ENCODE measurements around the gene UBXN1.
"Not testable (repeated sequence)": the region's sequence is repeated elsewhere in the genome, so short reads cannot be mapped to it uniquely, and the experiment has no call there.

The UBXN1 gene

DNA sequence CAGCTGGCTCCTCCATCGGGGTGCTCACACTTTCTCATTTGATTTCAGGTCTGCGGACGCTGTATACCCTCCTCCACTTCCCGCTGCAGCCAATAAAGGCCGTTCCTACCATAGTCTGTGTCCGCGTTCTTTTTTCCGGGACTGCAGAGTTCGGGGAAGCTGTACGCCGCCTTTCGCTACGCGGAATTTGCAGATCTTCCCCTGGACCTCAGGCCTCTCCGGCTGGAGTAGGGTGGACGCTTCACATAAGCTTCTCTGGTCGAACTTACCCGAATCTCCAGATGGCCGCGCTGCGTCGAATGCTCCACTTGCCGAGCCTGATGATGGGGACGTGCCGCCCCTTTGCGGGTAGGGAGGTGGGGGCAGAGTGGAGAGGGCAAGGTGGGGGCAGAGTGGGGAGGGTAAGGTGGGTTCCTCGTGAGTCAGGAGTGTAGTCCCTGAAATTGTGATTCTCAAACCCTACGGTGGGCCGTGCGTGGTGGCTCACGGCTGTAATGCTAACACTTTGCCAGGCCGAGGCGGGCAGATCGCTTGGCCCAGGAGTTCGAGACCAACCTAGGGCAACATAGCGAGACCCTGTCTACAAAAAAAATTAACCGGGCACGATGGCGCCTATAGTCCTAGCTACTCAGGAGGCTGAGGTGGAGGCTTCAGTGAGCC, 13.1 kb downstream of the UBXN1 start:
- TF ChIP-seq, protein P1, sequence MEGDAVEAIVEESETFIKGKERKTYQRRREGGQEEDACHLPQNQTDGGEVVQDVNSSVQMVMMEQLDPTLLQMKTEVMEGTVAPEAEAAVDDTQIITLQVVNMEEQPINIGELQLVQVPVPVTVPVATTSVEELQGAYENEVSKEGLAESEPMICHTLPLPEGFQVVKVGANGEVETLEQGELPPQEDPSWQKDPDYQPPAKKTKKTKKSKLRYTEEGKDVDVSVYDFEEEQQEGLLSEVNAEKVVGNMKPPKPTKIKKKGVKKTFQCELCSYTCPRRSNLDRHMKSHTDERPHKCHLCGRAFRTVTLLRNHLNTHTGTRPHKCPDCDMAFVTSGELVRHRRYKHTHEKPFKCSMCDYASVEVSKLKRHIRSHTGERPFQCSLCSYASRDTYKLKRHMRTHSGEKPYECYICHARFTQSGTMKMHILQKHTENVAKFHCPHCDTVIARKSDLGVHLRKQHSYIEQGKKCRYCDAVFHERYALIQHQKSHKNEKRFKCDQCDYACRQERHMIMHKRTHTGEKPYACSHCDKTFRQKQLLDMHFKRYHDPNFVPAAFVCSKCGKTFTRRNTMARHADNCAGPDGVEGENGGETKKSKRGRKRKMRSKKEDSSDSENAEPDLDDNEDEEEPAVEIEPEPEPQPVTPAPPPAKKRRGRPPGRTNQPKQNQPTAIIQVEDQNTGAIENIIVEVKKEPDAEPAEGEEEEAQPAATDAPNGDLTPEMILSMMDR (IDR thresholded peaks at IDR 0.05; ENCODE audit: insufficient read depth, low read depth, low read length, missing control alignments), result no peak
- DNase-seq (ENCODE audit: low read depth), result peak; percentile 74
- peak overlapping the region; percentile 94 for H3K4me3 ChIP-seq (ENCODE audit: low read depth, low read length)

DNA sequence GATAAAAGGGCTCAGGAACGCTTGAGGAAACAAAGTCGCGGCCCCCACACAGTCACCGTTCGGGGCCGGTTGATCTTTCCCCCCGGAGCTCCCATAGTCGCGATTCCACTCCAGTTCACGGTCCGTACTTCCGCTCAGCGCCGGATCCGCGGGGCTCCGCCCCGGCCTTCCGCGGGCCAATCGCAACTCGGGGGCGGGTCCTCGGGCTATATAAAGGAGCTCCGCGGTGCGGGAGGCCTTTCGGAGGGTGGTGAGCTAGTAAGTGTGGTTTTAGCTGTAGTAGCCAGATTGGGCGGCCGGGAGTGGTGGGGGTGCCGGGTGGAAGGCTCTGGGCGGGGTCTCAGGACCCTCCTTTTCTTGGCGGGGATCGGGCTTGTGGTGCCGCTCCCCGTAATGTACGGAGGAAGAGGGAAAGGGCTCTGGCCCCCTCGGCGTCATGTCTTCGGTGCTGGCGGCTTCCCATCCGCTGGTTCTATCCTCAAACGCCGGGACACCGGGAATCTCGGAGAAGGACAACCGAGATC, 13.7 kb downstream of the UBXN1 start, which contains the start of the genes C11orf98 and CSKMT:
TSS of gene C11orf98 (minus strand) at position 136 of the 524 bp plus-strand sequence. CDS start at position 95, 41 bp downstream.
TSS of gene CSKMT (plus strand) at position 238 of the 524 bp plus-strand sequence. CDS start 568 bp downstream, outside the sequence.
- TF ChIP-seq, protein P1 (IDR thresholded peaks at IDR 0.05; ENCODE audit: insufficient read depth, low read depth, low read length, missing control alignments), result no peak
- peak; percentile 97 for DNase-seq (ENCODE audit: low read depth)
- peak within 1 kb of the TSS; percentile 94 for H3K4me3 ChIP-seq (ENCODE audit: low read depth, low read length)

DNA sequence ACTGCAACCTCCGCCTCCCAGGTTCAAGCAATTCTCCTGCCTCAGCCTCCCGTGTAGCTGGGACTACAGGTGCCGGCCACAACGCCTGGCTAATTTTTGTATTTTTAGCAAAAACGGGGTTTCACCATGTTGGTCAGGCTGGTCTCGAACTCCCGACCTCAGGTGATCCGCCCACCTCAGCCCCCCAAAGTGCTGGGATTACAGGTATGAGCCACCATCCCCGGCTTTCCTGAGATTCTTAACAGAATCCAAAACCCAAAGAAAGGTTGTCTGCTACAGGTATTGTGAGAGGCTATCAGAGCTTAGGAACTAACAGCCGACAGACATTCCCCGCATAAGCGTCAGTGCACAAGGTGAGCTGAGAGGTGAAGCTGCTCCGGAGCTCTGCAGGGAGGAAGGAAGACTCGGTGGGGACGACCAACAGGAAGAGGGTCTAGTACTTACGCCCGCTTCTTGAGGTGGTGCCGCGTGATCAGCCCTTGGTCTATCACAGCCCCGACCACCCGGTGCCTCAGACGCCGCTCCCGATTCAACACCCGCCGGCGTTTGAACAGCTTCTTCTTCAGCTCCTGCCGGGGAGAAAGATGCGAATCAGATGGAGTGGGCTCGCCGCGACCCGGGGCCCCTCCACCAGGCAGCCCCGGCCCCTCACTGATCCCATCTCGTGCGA, 14.3 kb downstream of the UBXN1 start:
- peak overlapping the region; percentile 94 for H3K4me3 ChIP-seq (ENCODE audit: low read depth, low read length)
- peak; percentile 86 for DNase-seq (ENCODE audit: low read depth)
- TF ChIP-seq, protein P1 (IDR thresholded peaks at IDR 0.05; ENCODE audit: insufficient read depth, low read depth, low read length, missing control alignments), result no peak

DNA sequence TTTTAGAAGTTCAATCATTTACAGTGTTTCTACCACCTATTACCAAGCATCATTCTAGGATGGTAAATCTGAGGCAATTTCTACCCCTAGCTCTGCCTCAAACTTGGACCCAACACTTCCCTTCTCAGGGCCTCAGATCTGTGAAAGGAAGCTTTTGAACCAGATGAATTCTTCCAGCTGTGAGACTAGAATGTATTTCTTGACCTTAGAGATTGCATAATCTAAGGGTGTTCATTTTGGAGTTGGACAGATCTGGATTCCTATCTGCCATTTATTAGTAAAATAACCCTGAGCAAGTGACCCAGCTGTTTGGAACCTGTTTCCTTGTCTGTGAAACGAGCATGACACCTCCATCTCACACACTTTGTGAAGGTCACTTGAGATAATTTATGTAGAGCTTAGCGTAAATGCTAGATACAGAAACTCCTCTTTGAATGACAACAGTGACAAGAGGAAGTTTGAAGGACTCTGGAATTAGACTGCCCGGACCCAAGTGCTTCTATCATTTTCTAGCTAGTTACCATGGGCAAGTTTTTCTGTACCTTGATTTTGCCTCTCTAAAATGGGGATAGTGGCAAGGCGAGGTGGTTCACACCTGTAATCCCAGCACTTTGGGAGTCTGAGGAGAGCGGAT, 22.0 kb downstream of the UBXN1 start:
- DNase-seq (ENCODE audit: low read depth), result no peak
- TF ChIP-seq, protein P1 (IDR thresholded peaks at IDR 0.05; ENCODE audit: insufficient read depth, low read depth, low read length, missing control alignments), result no peak
- H3K4me3 ChIP-seq (ENCODE audit: low read depth, low read length), result no peak overlapping the region

DNA sequence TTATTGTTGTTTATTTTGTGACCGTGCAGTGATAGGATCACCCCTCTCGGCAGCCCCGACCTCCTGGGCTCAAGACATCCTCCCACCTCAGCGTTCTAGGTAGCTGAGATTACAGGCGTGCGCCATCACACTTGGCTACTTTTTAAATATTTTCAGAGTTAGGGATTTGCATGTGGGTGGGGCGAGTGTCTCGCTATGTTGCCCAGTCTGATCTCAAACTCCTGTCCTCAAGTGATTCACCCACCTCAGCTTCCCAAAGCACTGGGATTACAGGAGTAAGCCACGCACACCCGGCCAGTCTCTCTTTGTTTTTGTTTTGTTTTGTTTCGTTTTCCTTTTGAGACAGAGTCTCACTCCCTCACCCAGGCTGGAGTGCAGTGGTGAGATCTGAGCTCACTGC, 24.6 kb downstream of the UBXN1 start:
- TF ChIP-seq, protein P1 (IDR thresholded peaks at IDR 0.05; ENCODE audit: insufficient read depth, low read depth, low read length, missing control alignments), result no peak
- DNase-seq (ENCODE audit: low read depth), result no peak
- H3K4me3 ChIP-seq (ENCODE audit: low read depth, low read length), result no peak overlapping the region

DNA sequence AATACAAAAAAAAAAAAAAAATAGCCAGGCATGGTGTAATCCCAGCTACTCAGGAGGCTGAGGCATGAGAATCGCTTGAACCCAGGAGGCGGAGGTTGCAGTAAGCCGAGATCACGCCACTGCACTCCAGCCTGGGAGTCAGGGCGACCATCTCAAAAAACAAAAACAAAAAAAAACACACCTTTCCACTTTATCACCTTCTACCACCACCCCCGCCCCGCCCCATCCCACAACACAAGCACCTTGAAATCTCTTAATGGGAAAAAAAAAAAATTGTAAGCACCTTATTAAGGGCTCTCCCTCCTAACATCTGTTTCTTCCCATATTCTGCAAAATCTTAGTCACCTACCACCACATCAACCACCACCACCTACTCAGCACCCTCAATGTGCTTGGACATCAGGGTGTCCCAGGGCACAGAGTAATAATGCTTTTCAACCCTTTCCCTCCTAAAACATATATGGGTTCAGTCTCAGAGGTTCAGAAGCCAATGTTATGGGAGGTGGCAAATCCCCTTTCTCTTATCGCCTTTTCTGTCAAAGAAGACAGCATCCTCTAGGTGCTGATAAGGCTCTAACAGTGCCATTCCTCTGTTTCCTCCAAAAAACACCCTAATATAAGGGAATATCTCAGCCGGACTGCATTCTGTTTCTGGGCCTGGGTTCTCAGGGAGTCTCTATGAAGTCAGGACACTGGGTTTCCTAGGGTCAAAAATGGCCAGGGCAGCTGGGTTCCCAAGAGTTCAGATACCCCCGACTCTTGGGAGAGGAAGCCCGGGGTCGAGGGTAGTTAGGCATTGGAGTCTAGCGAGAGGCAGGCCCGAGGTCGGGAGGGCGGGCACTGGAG, 26.5 kb downstream of the UBXN1 start:
- peak overlapping the region; percentile 95 for H3K4me3 ChIP-seq (ENCODE audit: low read depth, low read length)
- TF ChIP-seq, protein P1 (IDR thresholded peaks at IDR 0.05; ENCODE audit: insufficient read depth, low read depth, low read length, missing control alignments), result no peak
- no peak for DNase-seq (ENCODE audit: low read depth)

DNA sequence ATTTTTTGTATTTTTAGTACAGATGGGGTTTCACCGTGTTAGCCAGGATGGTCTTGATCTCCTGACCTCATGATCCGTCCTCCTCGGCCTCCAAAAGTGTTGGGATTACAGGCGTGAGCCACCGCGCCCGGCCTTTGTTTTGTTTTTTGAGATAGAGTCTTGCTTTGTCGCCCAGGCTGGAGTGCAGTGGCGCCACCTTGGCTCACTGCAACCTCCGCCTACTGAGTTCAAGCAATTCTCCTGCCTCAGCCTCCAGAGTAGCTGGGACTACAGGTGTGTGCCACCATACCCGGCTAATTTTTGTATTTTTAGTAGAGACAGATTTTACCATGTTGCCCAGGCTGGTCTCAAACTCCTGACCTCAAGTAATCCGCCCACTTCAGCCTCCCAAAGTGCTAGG, 28.6 kb downstream of the UBXN1 start:
- not testable (repeated sequence) for DNase-seq (ENCODE audit: low read depth)

More for the DNA sequence above, 28.6 kb downstream of the UBXN1 start:
- H3K4me3 ChIP-seq (ENCODE audit: low read depth, low read length), result not testable (repeated sequence)
